Astrocyte (in vitro differentiated cells and primary cell): ENCODE measurements around the gene GALNT2. TPM values are rescaled to one million over a fixed set of nuclear protein-coding genes. Genes with fewer than 3 reads are reported as not detected.

Experiments used
- DNase-seq: peaks from one replicate; pipeline ENCODE4 v3.0.0-alpha.2; 2010; ENCODE audit warnings: low read depth
- FAIRE-seq: peaks from 2 replicates; lab custom pipeline; 2011; peaks lifted over from hg19 to GRCh38; lab: Jason Lieb, UNC
- H2AFZ ChIP-seq: 2 replicates; pipeline ENCODE4 v1.6.0; 2012; ENCODE audit warnings: low read depth, low read length, inconsistent platforms
- H3K27ac ChIP-seq: 2 replicates; pipeline ENCODE4 v1.5.1; 2011; ENCODE audit warnings: low read depth, low read length, inconsistent platforms
- H3K27me3 ChIP-seq: 2 replicates; pipeline ENCODE4 v1.6.0; 2011; ENCODE audit warnings: low read length, inconsistent platforms; ENCODE audit not compliant: insufficient read depth
- H3K36me3 ChIP-seq: 2 replicates; pipeline ENCODE4 v1.5.1; 2011; ENCODE audit warnings: low read length, inconsistent platforms; ENCODE audit not compliant: insufficient read depth
- H3K4me1 ChIP-seq: 2 replicates; pipeline ENCODE4 v1.5.1; 2011; ENCODE audit warnings: low read length, inconsistent platforms; ENCODE audit not compliant: insufficient read depth
- H3K4me2 ChIP-seq: 2 replicates; pipeline ENCODE4 v1.6.0; 2012; ENCODE audit warnings: low read length, inconsistent platforms
- H3K4me3 ChIP-seq: 2 replicates; pipeline ENCODE4 v1.5.1; 2011; ENCODE audit warnings: low read depth, mild to moderate bottlenecking, low read length, inconsistent platforms; ENCODE audit not compliant: insufficient read depth
- H3K79me2 ChIP-seq: 2 replicates; pipeline ENCODE4 v1.6.0; 2012; ENCODE audit warnings: mild to moderate bottlenecking, low read length, inconsistent platforms; ENCODE audit not compliant: insufficient read depth
- H3K9ac ChIP-seq: 2 replicates; pipeline ENCODE4 v1.6.0; 2012; ENCODE audit warnings: mild to moderate bottlenecking, low read length, inconsistent platforms
- H3K9me3 ChIP-seq: 2 replicates; pipeline ENCODE4 v1.5.1; 2012; ENCODE audit warnings: low read depth, mild to moderate bottlenecking, low read length, inconsistent platforms; ENCODE audit not compliant: insufficient read depth
- H4K20me1 ChIP-seq: 2 replicates; pipeline ENCODE4 v1.6.0; 2012; ENCODE audit warnings: low read length, inconsistent platforms; ENCODE audit not compliant: insufficient read depth
- H3K27ac Mint-ChIP-seq: one replicate; pipeline ENCODE4 v1.8.0; 2021; ENCODE audit warnings: mild to moderate bottlenecking, mixed read lengths; ENCODE audit not compliant: unreplicated experiment
- H3K27me3 Mint-ChIP-seq: one replicate; pipeline ENCODE4 v1.8.0; 2021; ENCODE audit warnings: low read depth, mixed read lengths; ENCODE audit not compliant: unreplicated experiment
- H3K36me3 Mint-ChIP-seq: one replicate; pipeline ENCODE4 v1.8.0; 2021; ENCODE audit warnings: low read depth, mixed read lengths; ENCODE audit not compliant: unreplicated experiment
- H3K4me1 Mint-ChIP-seq: one replicate; pipeline ENCODE4 v1.8.0; 2021; ENCODE audit warnings: low read depth, mixed read lengths; ENCODE audit not compliant: unreplicated experiment
- H3K4me3 Mint-ChIP-seq: one replicate; pipeline ENCODE4 v1.8.0; 2021; ENCODE audit warnings: mild to moderate bottlenecking, moderate library complexity, mixed read lengths; ENCODE audit not compliant: unreplicated experiment
- H3K9me3 Mint-ChIP-seq: one replicate; pipeline ENCODE4 v1.8.0; 2021; ENCODE audit warnings: mild to moderate bottlenecking, mixed read lengths; ENCODE audit not compliant: unreplicated experiment
- EZH2 ChIP-seq: IDR thresholded peaks from 2 replicates; pipeline ENCODE4 v1.6.1; 2012; ENCODE audit warnings: mild to moderate bottlenecking, low read length, inconsistent platforms; ENCODE audit not compliant: insufficient read depth
- total RNA-seq: library from RNA; stranded (reverse); gene quantifications from 2 replicates; pipeline ENCODE4 v1.2.1, GENCODE V29; 2021
- TF ChIP-seq, protein P1 (sequence below): IDR thresholded peaks from 2 replicates; pipeline ENCODE4 v1.5.1; 2011; ENCODE audit warnings: low read depth, mild to moderate bottlenecking, inconsistent platforms, low read length, moderate library complexity; ENCODE audit not compliant: insufficient read depth

Gene GALNT2
- total RNA-seq, 1 donor from 2014 or later, result 507 TPM

DNA sequence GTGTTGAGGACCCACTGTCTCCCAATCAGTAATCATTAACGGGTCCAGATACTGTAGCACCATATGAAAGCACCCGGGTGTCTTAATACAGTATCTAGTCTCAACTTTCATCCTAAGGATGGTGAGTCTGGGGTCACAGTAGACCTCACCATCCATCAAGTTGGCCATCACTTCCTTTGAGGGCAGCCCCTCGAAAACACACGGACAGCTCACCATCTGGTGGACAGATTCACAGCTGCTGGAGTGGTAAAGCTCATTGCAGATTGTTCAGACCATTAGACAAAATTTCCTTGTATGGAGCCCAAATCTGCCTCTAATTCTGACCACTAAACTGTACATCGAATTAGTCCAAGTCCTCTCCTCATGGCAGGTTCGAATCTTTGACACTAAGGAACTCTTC, 236.0 kb downstream of the GALNT2 start:
- TF ChIP-seq, protein P1, sequence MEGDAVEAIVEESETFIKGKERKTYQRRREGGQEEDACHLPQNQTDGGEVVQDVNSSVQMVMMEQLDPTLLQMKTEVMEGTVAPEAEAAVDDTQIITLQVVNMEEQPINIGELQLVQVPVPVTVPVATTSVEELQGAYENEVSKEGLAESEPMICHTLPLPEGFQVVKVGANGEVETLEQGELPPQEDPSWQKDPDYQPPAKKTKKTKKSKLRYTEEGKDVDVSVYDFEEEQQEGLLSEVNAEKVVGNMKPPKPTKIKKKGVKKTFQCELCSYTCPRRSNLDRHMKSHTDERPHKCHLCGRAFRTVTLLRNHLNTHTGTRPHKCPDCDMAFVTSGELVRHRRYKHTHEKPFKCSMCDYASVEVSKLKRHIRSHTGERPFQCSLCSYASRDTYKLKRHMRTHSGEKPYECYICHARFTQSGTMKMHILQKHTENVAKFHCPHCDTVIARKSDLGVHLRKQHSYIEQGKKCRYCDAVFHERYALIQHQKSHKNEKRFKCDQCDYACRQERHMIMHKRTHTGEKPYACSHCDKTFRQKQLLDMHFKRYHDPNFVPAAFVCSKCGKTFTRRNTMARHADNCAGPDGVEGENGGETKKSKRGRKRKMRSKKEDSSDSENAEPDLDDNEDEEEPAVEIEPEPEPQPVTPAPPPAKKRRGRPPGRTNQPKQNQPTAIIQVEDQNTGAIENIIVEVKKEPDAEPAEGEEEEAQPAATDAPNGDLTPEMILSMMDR, result no peak
- TF ChIP-seq EZH2, result no peak
- peaks cover 21% of the 10 kb centered on the region for H3K27me3 Mint-ChIP-seq
- peaks cover 12% of the 10 kb centered on the region for H3K4me1 ChIP-seq
- no peaks in the 10 kb centered on the region for H3K79me2 ChIP-seq
- no peak overlapping the region for H3K4me3 Mint-ChIP-seq
- H3K9me3 ChIP-seq, result no peaks in the 10 kb centered on the region
- H2AFZ ChIP-seq, result no peak overlapping the region
- H3K9me3 Mint-ChIP-seq, result no peaks in the 10 kb centered on the region
- H3K4me2 ChIP-seq, result no peak overlapping the region
- H3K27me3 ChIP-seq, result no peaks in the 10 kb centered on the region
- no peak overlapping the region for H3K27ac Mint-ChIP-seq
- peaks cover 16% of the 10 kb centered on the region for H3K4me1 Mint-ChIP-seq
- H3K9ac ChIP-seq, result no peak overlapping the region
- H3K27ac ChIP-seq, result no peak overlapping the region
- DNase-seq (no peak), FAIRE-seq (no peak)
- H3K36me3 ChIP-seq, result no peaks in the 10 kb centered on the region
- H4K20me1 ChIP-seq, result no peaks in the 10 kb centered on the region
- no peak overlapping the region for H3K4me3 ChIP-seq
- H3K36me3 Mint-ChIP-seq, result no peaks in the 10 kb centered on the region

DNA sequence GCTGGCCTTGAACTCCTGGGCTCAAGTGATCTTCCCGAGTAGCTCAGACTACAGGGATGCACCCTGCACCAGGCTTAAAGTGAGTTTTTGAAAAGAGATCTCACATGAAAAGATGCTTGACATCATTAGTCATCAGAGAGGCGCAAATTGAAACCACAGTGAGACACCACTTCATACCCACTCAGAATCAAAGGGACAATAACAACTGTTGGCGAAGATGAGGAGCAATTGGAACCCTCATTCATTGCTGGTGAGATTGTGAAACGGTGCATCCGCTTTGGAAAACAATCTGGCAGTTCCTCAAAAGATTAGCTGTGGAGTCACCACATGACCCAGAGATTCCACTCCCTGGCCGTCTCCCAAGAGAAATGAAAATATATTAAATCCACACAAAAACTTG, 236.8 kb downstream of the GALNT2 start:
- Histone ChIP-seq H3K27ac (no peak overlapping the region), H4K20me1 (no peaks in the 10 kb centered on the region), H2AFZ (no peak overlapping the region), H3K4me3 (no peak overlapping the region), H3K4me2 (peak overlapping the region; percentile 5), H3K9ac (no peak overlapping the region), H3K4me1 (peaks cover 15% of the 10 kb centered on the region), H3K9me3 (no peaks in the 10 kb centered on the region), H3K27me3 (no peaks in the 10 kb centered on the region), H3K79me2 (no peaks in the 10 kb centered on the region), H3K36me3 (no peaks in the 10 kb centered on the region)
- FAIRE-seq (peak; percentile 77), DNase-seq (peak; percentile 52)
- Mint-ChIP-seq H3K27ac (no peak overlapping the region), H3K36me3 (no peaks in the 10 kb centered on the region), H3K4me3 (no peak overlapping the region), H3K9me3 (no peaks in the 10 kb centered on the region), H3K4me1 (peaks cover 17% of the 10 kb centered on the region), H3K27me3 (peaks cover 21% of the 10 kb centered on the region)
- TF ChIP-seq, protein P1, result no peak
- no peak for TF ChIP-seq EZH2

DNA sequence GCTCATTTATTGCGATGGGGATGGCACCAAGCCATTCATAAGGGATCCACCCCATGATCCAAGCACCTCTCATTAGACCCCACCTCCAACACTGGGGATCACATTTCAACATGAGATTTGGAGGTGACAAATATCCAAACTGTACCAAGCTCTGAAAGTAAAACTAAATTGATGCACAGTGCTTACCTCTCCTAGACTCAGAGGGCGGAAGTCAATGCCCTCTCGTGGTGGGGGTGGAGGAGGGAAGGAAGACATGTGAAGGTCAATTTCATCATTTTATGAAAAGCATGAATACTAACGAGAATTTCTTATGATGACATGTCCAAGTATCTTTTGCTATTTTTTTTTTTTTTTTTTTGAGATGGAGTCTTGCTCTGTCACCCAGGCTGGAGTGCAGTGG, 239.1 kb downstream of the GALNT2 start:
- DNase-seq, result no peak
- H3K27me3 ChIP-seq, result peaks cover 2% of the 10 kb centered on the region
- peaks cover 20% of the 10 kb centered on the region for H3K4me1 Mint-ChIP-seq
- H3K9me3 ChIP-seq, result no peaks in the 10 kb centered on the region
- H3K36me3 ChIP-seq, result no peaks in the 10 kb centered on the region
- no peaks in the 10 kb centered on the region for H3K9me3 Mint-ChIP-seq
- no peaks in the 10 kb centered on the region for H3K36me3 Mint-ChIP-seq
- H3K79me2 ChIP-seq, result no peaks in the 10 kb centered on the region
- no peak overlapping the region for H3K27ac ChIP-seq
- no peak overlapping the region for H3K4me2 ChIP-seq
- H2AFZ ChIP-seq, result no peak overlapping the region
- TF ChIP-seq EZH2, result no peak
- TF ChIP-seq, protein P1, result no peak
- no peak overlapping the region for H3K4me3 Mint-ChIP-seq
- FAIRE-seq, result no peak
- H3K27ac Mint-ChIP-seq, result no peak overlapping the region
- no peaks in the 10 kb centered on the region for H4K20me1 ChIP-seq
- H3K4me3 ChIP-seq, result no peak overlapping the region
- H3K27me3 Mint-ChIP-seq, result peaks cover 14% of the 10 kb centered on the region
- peaks cover 15% of the 10 kb centered on the region for H3K4me1 ChIP-seq
- no peak overlapping the region for H3K9ac ChIP-seq
